ENCODE results near the gene KCNF1. TPM values are rescaled to one million over a fixed set of nuclear protein-coding genes. Genes with fewer than 3 reads are reported as not detected.

Gene KCNF1
- total RNA-seq, 4 donors from 2014 or later, result 0.19 TPM; not detected in 3

DNA sequence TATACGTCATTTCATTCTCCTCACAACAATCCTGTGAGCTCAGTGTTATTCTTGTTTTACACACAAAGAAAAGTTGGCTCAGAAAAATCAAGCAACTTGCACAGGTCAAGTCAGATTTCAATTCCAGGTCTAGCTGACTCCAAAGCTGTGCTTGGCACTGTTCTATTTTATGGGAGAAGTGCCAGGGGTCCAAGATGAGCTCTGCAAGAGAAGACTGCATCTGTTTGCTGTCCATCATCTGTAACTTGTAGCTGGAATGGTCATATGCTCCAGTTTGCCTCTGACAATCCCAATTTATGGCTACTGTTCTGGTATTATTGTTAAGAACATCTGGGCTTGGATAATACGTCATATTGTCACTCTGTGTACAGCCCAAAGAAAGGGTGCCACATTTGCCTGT is 28.9 kb downstream of the KCNF1 start:
- H3K4me1 ChIP-seq, result peaks cover 0 to 5% (median 0%) of the 10 kb centered on the region in 3 donors
- DNase-seq, result no peak
- H3K27me3 ChIP-seq, result peaks cover 0 to 37% (median 0%) of the 10 kb centered on the region in 4 donors
- 60 to 64% methylated on average over 2 of the region's 2 CpGs for WGBS, 2 donors
- no peak for TF ChIP-seq POLR2A (IDR thresholded peaks at IDR 0.05)
- TF ChIP-seq, protein P1, sequence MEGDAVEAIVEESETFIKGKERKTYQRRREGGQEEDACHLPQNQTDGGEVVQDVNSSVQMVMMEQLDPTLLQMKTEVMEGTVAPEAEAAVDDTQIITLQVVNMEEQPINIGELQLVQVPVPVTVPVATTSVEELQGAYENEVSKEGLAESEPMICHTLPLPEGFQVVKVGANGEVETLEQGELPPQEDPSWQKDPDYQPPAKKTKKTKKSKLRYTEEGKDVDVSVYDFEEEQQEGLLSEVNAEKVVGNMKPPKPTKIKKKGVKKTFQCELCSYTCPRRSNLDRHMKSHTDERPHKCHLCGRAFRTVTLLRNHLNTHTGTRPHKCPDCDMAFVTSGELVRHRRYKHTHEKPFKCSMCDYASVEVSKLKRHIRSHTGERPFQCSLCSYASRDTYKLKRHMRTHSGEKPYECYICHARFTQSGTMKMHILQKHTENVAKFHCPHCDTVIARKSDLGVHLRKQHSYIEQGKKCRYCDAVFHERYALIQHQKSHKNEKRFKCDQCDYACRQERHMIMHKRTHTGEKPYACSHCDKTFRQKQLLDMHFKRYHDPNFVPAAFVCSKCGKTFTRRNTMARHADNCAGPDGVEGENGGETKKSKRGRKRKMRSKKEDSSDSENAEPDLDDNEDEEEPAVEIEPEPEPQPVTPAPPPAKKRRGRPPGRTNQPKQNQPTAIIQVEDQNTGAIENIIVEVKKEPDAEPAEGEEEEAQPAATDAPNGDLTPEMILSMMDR (IDR thresholded peaks at IDR 0.05), result no peak
- no peak overlapping the region for H3K4me3 ChIP-seq
- no peaks in the 10 kb centered on the region for H3K36me3 ChIP-seq
- no peak overlapping the region for H3K27ac ChIP-seq
- intact Hi-C loops (cut with DNase I), result no loop called here
- H3K9me3 ChIP-seq, result peaks cover 0 to 13% (median 5%) of the 10 kb centered on the region in 3 donors

DNA sequence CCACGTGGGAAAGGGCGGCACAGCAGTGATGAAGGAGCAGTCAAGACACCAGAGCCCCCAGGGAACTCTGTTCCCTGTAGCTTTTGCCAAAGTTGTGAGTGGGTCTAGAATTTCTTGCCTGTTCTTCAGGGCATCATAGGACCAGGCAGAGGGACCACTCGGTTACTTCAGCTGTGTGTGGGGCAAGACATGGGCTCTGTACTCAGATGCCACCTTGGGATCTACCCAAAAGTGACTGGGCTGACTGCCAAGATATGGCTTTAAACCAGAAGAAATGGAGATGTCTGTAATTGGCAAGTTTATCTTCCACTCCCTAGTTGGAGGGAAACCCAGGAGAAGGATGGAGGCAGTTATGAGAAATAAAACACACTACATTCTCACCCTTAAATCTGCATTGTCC is 29.6 kb downstream of the KCNF1 start:
- no peak for TF ChIP-seq POLR2A (IDR thresholded peaks at IDR 0.05)
- TF ChIP-seq, protein P1 (IDR thresholded peaks at IDR 0.05), result no peak
- peaks cover 0 to 13% (median 5%) of the 10 kb centered on the region in 3 donors for H3K9me3 ChIP-seq
- H3K36me3 ChIP-seq, result no peaks in the 10 kb centered on the region
- DNase-seq, result no peak
- 44 to 45% methylated on average over 2 to 3 of the region's 3 CpGs for WGBS, 2 donors
- H3K4me1 ChIP-seq, result peaks cover 0 to 2% (median 0%) of the 10 kb centered on the region in 3 donors
- H3K4me3 ChIP-seq, result no peak overlapping the region
- intact Hi-C loops (cut with DNase I), result no loop called here
- H3K27ac ChIP-seq, result no peak overlapping the region
- H3K27me3 ChIP-seq, result peaks cover 0 to 44% (median 0%) of the 10 kb centered on the region in 4 donors

DNA sequence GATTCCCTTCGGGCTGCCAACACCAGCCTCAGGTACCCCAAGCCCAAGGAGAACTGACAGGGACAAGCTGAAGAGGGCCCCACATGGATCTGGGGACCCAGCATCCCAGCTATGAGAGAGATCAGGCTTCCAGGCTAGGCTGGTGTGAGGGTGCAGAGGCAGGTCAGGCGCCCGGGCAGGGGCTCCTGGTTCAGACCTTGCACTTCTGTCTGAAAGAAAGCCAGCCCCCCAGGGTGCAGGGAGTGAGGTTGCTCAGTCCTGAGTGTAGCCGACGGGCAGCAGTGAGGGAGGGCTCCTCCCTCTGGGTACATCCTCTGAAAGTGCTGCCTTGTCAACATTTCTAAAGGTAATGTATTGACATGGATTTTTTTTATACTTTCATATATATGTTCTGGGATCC is 33.1 kb downstream of the KCNF1 start:
- 54 to 78% methylated on average over 4 to 5 of the region's 5 CpGs for WGBS, 2 donors
- Histone ChIP-seq H3K27ac (no peak overlapping the region), H3K4me1 (no peaks in the 10 kb centered on the region), H3K9me3 (no peaks in the 10 kb centered on the region), H3K36me3 (no peaks in the 10 kb centered on the region), H3K27me3 (peaks cover 0 to 58% (median 0%) of the 10 kb centered on the region in 4 donors), H3K4me3 (no peak overlapping the region)
- intact Hi-C loops (cut with DNase I), result no loop called here
- TF ChIP-seq, protein P1 (IDR thresholded peaks at IDR 0.05), result no peak
- no peak for TF ChIP-seq POLR2A (IDR thresholded peaks at IDR 0.05)
- no peak for DNase-seq

DNA sequence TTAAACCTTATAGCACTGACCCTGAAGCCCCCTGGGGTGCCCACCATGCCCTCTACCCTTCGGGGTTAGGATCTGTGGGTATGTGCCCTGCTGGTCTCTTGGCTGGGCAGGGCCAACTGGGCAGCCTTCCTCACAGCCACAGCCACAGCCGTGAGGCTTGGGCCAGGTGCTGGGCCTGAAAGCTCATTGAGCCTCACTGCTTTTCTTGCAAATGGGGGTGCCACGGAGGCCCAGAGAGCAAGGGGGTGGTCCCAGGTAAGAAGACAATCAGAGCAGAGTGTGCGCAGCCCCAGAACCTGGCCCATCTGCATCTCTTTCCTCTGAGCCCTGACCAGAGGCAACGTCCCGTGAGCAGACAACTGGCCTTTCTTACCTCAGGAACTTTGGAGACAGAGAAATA is 34.7 kb downstream of the KCNF1 start:
- TF ChIP-seq, protein P1 (IDR thresholded peaks at IDR 0.05), result no peak
- no peak for TF ChIP-seq POLR2A (IDR thresholded peaks at IDR 0.05)
- WGBS, 2 donors, result 83 to 84% methylated on average over 2 to 5 of the region's 6 CpGs
- no peak for DNase-seq

DNA sequence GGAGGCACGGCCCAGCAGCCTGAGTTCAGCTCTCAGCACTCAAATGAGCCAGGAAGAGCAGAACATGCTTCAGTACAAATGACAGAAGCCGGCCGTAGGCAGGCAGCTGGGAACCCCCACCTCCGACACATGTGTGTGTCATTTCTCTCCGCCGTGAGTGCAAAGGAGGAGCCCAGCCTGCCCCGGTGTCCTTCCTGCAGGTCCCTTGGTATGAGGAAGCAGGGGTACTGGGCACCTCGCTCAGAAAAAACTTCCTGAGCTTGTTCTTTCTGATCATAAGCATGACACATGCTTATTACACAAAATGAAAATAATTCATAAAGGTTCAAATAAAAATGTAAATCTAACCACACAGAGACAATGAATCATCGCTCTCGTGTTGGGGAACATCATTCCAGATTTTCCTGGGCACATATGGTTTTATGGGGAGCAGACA is 35.3 kb downstream of the KCNF1 start:
- Histone ChIP-seq H3K4me1 (no peaks in the 10 kb centered on the region), H3K27ac (no peak overlapping the region), H3K36me3 (no peaks in the 10 kb centered on the region), H3K27me3 (peaks cover 0 to 69% (median 0%) of the 10 kb centered on the region in 4 donors), H3K4me3 (no peak overlapping the region), H3K9me3 (no peaks in the 10 kb centered on the region)
- DNase-seq, result no peak
- TF ChIP-seq, protein P1 (IDR thresholded peaks at IDR 0.05), result no peak
- TF ChIP-seq POLR2A (IDR thresholded peaks at IDR 0.05), result no peak
- WGBS, 2 donors, result 23 to 37% methylated on average over 9 to 10 of the region's 10 CpGs
- intact Hi-C loops (cut with DNase I), result no loop called here

More for the DNA sequence above, 34.7 kb downstream of the KCNF1 start:
- no peaks in the 10 kb centered on the region for H3K36me3 ChIP-seq
- H3K27ac ChIP-seq, result no peak overlapping the region
- H3K4me3 ChIP-seq, result no peak overlapping the region
- H3K27me3 ChIP-seq, result peaks cover 0 to 67% (median 0%) of the 10 kb centered on the region in 4 donors
- H3K4me1 ChIP-seq, result no peaks in the 10 kb centered on the region
- intact Hi-C loops (cut with DNase I), result no loop called here
- no peaks in the 10 kb centered on the region for H3K9me3 ChIP-seq

Measured in esophagus squamous epithelium (tissue), 5 donors.